CD4-positive, alpha-beta T cell treated with Interleukin-17A for 4 hours (primary cell): Measurements from ENCODE around the gene PDLIM1.

Experiments used
- DNase-seq: peaks from one replicate; pipeline ENCODE4 v3.0.0-alpha.2; 2020; ENCODE audit warnings: mixed read lengths

The PDLIM1 gene

DNA sequence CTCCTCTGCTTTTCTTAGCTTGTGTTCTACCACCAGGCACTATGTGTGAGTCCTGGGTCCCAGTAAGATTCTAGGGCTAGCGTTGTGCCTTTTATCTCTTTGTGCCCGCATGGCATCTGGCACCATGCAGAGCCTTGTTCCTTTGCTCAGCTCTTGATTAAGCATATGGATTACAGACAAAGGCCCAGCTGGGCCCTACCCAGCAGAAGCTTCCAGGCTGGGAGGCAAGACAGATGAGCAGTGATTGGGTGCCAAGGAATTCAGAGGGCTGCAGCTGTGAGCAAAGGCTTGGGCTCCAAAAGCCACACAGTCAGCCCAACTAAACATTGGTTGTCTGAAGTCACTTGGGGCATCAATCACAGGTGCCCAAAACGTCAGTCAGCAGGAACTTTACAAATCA is 94.8 kb downstream of the PDLIM1 start:
- DNase-seq, result no peak

DNA sequence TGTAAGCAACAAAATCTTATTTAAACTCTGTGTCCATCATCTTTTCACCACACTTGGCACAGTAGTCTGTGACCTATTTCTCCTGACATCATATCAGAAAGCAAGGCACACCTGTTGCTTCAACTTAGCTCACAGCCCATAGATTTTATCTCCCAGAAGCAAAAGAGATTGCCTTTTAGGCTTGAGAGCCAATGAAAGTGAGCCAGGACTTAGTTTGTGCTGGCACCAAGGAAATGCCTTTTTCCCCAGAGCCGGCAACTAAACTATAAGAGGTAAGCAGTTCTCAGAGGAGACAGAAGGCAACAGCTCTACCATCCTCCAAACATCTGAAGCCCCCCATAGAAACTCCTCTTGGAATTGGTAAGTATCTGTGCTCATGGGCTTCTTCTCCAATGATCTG is 96.9 kb downstream of the PDLIM1 start, which contains the start of gene ACSM6:
ACSM6 (plus strand) TSS at position 295 of the 400 bp plus-strand sequence. CDS start 248 bp downstream, outside the sequence.
- DNase-seq, result no peak

DNA sequence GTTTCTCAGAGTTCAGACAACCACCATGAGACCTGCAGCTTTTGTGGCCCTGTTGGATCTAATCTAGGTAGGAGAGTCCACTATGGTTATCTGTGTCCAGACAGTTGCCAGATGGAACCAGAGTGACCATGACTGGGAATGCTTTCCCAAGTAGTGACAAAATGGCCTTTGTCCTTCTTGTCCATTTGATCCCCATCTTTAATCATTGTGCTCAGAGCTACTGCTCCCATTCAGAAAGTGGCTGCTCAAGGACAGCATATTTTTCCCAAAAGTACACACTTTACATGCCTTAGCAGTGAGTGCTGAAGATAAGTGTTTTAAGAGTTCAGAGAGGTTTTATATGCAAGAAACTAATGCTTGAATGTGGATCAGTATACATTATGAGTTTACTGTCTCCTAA is 102.2 kb downstream of the PDLIM1 start:
- no peak for DNase-seq

DNA sequence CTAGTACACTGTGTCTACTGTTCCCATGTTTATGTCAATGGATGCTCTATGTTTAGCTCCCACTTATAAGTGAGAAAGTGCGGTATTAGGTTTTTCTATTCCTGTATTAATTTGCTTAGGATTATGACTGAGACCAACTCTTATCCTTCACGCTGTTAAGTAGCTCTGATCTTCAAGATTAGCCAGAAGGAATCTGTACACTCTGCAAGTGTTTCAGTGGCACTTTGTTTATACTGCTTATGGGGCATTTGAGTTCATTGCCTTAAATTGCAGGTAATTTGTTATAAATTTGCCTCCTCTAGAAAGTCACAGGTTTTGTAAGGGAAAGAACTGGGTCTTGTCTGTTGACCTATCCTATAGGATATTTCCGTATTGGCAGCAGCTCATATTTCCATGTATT is 103.2 kb downstream of the PDLIM1 start:
- no peak for DNase-seq
